Pulmonary artery endothelial cell (primary cell): Measurements from ENCODE around the gene SIN3B. TPM values are rescaled to one million over a fixed set of nuclear protein-coding genes. Genes with fewer than 3 reads are reported as not detected.

Experiments
- DNase-seq: peaks from one replicate; pipeline ENCODE4 v3.0.0-alpha.2; 2011; ENCODE audit warnings: low read depth, low spot score
- total RNA-seq: library from RNA; depleted of rRNA; stranded (reverse); fragments of >200 nt; gene quantifications from 2 replicates; pipeline ENCODE4 v1.2.3, GENCODE V29; 2014

Gene SIN3B
- total RNA-seq, 1 donor from 2014 or later: 30.2 TPM

- no peak for DNase-seq
Observed at GRCh38 chr19:16824658-16825311, 4.4 kb upstream of the SIN3B start.

GRCh38 chr19:16825312-16826052 is 3.7 kb upstream of the SIN3B start:
- no peak for DNase-seq

- DNase-seq: no peak
Observed at GRCh38 chr19:16829822-16830289, 658 bp downstream of the SIN3B start.

GRCh38 chr19:16830679-16831078 is 1.5 kb downstream of the SIN3B start:
- no peak for DNase-seq

GRCh38 chr19:16831531-16831930 is 2.3 kb downstream of the SIN3B start:
- no peak for DNase-seq

- no peak for DNase-seq
Observed at GRCh38 chr19:16834747-16835146, 5.5 kb downstream of the SIN3B start.

GRCh38 chr19:16836115-16837034 is 7.2 kb downstream of the SIN3B start:
- no peak for DNase-seq

- no peak for DNase-seq
Observed at GRCh38 chr19:16837035-16837362, 7.8 kb downstream of the SIN3B start.

- DNase-seq: no peak
Observed at GRCh38 chr19:16841391-16841926, 12.3 kb downstream of the SIN3B start.

- DNase-seq: no peak
Observed at GRCh38 chr19:16846901-16847300, 17.7 kb downstream of the SIN3B start.

- DNase-seq: no peak
Observed at GRCh38 chr19:16847430-16847829, 18.2 kb downstream of the SIN3B start.

- no peak for DNase-seq
Observed at GRCh38 chr19:16849168-16849567, 20.0 kb downstream of the SIN3B start.

GRCh38 chr19:16850133-16850532 is 20.9 kb downstream of the SIN3B start:
- DNase-seq: no peak

- no peak for DNase-seq
Observed at GRCh38 chr19:16851031-16851712, 22.0 kb downstream of the SIN3B start.

- no peak for DNase-seq
Observed at GRCh38 chr19:16853066-16853465, 23.9 kb downstream of the SIN3B start.

- no peak for DNase-seq
Observed at GRCh38 chr19:16856091-16856490, 26.9 kb downstream of the SIN3B start.

GRCh38 chr19:16859626-16860025 is 30.4 kb downstream of the SIN3B start:
- DNase-seq: no peak

- DNase-seq: no peak
Observed at GRCh38 chr19:16860118-16860517, 30.9 kb downstream of the SIN3B start.

- DNase-seq: no peak
Observed at GRCh38 chr19:16861011-16861410, 31.8 kb downstream of the SIN3B start.

GRCh38 chr19:16861834-16862233 is 32.6 kb downstream of the SIN3B start:
- DNase-seq: no peak

GRCh38 chr19:16862826-16863415 is 33.7 kb downstream of the SIN3B start:
- DNase-seq: no peak
